HepG2 (cell line): ENCODE data around the gene TPRKB. TPM values are rescaled to one million over a fixed set of nuclear protein-coding genes. Genes with fewer than 3 reads are reported as not detected.
A peak's percentile ranks its signal among the peaks of the same experiment; 100 is the strongest.

Experiments used
- AGO1 ChIP-seq: fragments of 200-400 bp; formaldehyde crosslinking; IDR thresholded peaks from 2 replicates; pipeline ENCODE4 v1.6.1; 2017; ENCODE audit warnings: mild to moderate bottlenecking, low read depth, low read length, moderate library complexity; ENCODE audit not compliant: poor library complexity, severe bottlenecking
- AHR ChIP-seq: IDR thresholded peaks from 2 replicates; pipeline ENCODE4 v1.6.1; 2018; ENCODE audit warnings: missing genetic modification reagents, missing compliant biosample characterization
- HNRNPLL ChIP-seq: fragments of 200-400 bp; formaldehyde crosslinking; IDR thresholded peaks from 2 replicates; pipeline ENCODE4 v1.6.1; 2017; ENCODE audit warnings: mild to moderate bottlenecking, low read depth, low read length; ENCODE audit not compliant: poor library complexity, severe bottlenecking
- JUNB ChIP-seq: sonication (generic); formaldehyde crosslinking; IDR thresholded peaks from 2 replicates; pipeline ENCODE4 v1.8.0; 2022; ENCODE audit warnings: missing genetic modification reagents, mild to moderate bottlenecking, borderline replicate concordance
- KLF16 ChIP-seq, 2 experiments: sonication (generic) in 1 of 2; formaldehyde crosslinking in 1 of 2; IDR thresholded peaks; 2 replicates each; pipeline versions ENCODE4 v1.6.1 to v1.8.0; 2016 to 2023; ENCODE audit warnings: missing genetic modification reagents in 2 of 2, missing compliant biosample characterization in 1 of 2
- KLF6 ChIP-seq: IDR thresholded peaks from 2 replicates; pipeline ENCODE4 v1.8.0; 2016; ENCODE audit warnings: missing biosample characterization, missing genetic modification reagents
- NR2F6 ChIP-seq, 2 experiments: IDR thresholded peaks; 2 replicates each; pipeline ENCODE4 v1.6.1; 2016; ENCODE audit warnings: antibody characterized with exemption in 1 of 2, mild to moderate bottlenecking in 1 of 2
- SIN3B ChIP-seq: fragments of 150-350 bp; IDR thresholded peaks from 2 replicates; pipeline ENCODE4 v1.6.1; 2014; ENCODE audit warnings: low read length
- ZBTB42 ChIP-seq: sonication (generic); formaldehyde crosslinking; IDR thresholded peaks from 2 replicates; pipeline ENCODE4 v1.5.0; 2020; ENCODE audit warnings: mild to moderate bottlenecking, missing genetic modification reagents
- polyA plus RNA-seq, 8 experiments: library from polyadenylated mRNA; depleted of rRNA in 3 of 8; stranded (reverse) in 7 of 8; unstranded in 1 of 8; fragments of >200 nt; fragmentation: Illumina TruSeq in 4 of 8; extraction: Trizol in 4 of 8; gene quantifications; 2 replicates each; pipeline versions ENCODE4 v1.2.1 to v1.2.3, GENCODE V29; 2011 to 2016; ENCODE audit warnings: low read depth in 4 of 8, missing spikeins in 1 of 8, mixed read lengths in 1 of 8; ENCODE audit not compliant: insufficient read depth in 1 of 8
- total RNA-seq, 5 experiments: library from RNA; depleted of rRNA; stranded (reverse); fragments of >200 nt; fragmentation: Illumina TruSeq; extraction: Trizol; gene quantifications; 2 replicates each; pipeline ENCODE4 v1.2.3, GENCODE V29; 2016; ENCODE audit warnings: low read depth in 1 of 5
- TF ChIP-seq, protein P1 (sequence below): sonication (generic); formaldehyde crosslinking; IDR thresholded peaks from 2 replicates; pipeline ENCODE4 v1.4.0; 2020; ENCODE audit warnings: mild to moderate bottlenecking, missing genetic modification reagents
- TF ChIP-seq, protein P2 (sequence below), 2 experiments: fragments of 450-650 bp in 1 of 2; sonication (generic) in 1 of 2; formaldehyde crosslinking in 1 of 2; IDR thresholded peaks; 2 replicates each; pipeline versions ENCODE4 v1.6.1 to v1.8.0; 2016 to 2022; ENCODE audit warnings: antibody characterized with exemption in 1 of 2, mild to moderate bottlenecking in 1 of 2, missing genetic modification reagents in 1 of 2
- TF ChIP-seq, protein P3 (sequence below): sonication (generic); formaldehyde crosslinking; IDR thresholded peaks from 2 replicates; pipeline ENCODE4 v1.4.0; 2020; ENCODE audit warnings: missing genetic modification reagents

TPRKB gene
- total and polyA plus RNA-seq, 2 of the 13 experiments (the other 11 are each of a cell fraction or from before 2014, with no cell fraction given), result 32.0 to 58.0 TPM

DNA sequence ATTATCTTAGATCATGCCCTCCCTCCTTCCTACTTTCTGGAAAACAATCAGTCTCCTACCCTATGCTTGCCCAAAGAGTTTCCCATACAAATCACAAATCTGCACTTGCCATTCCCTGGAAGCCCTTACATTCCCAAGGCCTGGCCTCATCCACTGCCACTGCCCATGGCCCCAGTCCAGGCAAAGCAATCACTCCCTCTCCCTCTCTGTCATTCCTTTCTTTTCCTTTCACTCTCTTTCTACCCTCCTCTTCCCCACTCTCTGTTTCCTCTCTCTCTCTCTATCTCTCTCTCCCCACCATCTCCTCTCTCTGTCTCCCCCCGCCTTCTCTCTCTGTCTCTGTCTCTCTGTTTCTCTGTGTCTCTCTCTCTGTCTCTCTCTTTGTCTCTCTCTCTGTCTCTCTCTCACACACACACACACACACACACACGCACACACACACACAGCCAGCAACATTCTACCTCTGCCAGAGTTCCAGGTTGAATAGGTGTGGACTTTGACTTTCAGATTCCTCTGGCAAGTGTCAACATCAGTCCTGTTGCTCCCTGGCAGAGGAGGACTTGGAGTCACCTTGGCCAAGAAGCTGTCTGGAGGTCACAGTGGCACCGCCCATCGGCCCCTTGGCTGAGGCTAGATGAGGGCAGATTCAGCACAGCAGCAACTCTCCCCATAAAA lies 51.2 kb downstream of the TPRKB start (continued):
- TF ChIP-seq, protein P1, sequence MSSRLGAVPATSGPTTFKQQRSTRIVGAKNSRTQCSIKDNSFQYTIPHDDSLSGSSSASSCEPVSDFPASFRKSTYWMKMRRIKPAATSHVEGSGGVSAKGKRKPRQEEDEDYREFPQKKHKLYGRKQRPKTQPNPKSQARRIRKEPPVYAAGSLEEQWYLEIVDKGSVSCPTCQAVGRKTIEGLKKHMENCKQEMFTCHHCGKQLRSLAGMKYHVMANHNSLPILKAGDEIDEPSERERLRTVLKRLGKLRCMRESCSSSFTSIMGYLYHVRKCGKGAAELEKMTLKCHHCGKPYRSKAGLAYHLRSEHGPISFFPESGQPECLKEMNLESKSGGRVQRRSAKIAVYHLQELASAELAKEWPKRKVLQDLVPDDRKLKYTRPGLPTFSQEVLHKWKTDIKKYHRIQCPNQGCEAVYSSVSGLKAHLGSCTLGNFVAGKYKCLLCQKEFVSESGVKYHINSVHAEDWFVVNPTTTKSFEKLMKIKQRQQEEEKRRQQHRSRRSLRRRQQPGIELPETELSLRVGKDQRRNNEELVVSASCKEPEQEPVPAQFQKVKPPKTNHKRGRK, result 0 out of 2 replicates have a peak, but pooled peaks have one; percentile 70
- TF ChIP-seq ZBTB42 (no peak), HNRNPLL (no peak), KLF6 (no peak), NR2F6 (IDR thresholded peaks at IDR 0.05) (no peak), NR2F6 (CRISPR knock-in tag; IDR thresholded peaks at IDR 0.05) (peak; percentile 32; the same call in 1 of the 2 replicates), AHR (no peak), KLF16 (CRISPR knock-in tag; IDR thresholded peaks at IDR 0.05) (no peak), AGO1 (no peak), JUNB (0 out of 2 replicates have a peak, but pooled peaks have one; percentile 45), SIN3B (no peak)
- TF ChIP-seq, protein P2, sequence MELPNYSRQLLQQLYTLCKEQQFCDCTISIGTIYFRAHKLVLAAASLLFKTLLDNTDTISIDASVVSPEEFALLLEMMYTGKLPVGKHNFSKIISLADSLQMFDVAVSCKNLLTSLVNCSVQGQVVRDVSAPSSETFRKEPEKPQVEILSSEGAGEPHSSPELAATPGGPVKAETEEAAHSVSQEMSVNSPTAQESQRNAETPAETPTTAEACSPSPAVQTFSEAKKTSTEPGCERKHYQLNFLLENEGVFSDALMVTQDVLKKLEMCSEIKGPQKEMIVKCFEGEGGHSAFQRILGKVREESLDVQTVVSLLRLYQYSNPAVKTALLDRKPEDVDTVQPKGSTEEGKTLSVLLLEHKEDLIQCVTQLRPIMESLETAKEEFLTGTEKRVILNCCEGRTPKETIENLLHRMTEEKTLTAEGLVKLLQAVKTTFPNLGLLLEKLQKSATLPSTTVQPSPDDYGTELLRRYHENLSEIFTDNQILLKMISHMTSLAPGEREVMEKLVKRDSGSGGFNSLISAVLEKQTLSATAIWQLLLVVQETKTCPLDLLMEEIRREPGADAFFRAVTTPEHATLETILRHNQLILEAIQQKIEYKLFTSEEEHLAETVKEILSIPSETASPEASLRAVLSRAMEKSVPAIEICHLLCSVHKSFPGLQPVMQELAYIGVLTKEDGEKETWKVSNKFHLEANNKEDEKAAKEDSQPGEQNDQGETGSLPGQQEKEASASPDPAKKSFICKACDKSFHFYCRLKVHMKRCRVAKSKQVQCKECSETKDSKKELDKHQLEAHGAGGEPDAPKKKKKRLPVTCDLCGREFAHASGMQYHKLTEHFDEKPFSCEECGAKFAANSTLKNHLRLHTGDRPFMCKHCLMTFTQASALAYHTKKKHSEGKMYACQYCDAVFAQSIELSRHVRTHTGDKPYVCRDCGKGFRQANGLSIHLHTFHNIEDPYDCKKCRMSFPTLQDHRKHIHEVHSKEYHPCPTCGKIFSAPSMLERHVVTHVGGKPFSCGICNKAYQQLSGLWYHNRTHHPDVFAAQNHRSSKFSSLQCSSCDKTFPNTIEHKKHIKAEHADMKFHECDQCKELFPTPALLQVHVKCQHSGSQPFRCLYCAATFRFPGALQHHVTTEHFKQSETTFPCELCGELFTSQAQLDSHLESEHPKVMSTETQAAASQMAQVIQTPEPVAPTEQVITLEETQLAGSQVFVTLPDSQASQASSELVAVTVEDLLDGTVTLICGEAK (IDR thresholded peaks at IDR 0.05), result no peak
- TF ChIP-seq, protein P2 (CRISPR knock-in tag; IDR thresholded peaks at IDR 0.05), result no peak
- TF ChIP-seq, protein P3, sequence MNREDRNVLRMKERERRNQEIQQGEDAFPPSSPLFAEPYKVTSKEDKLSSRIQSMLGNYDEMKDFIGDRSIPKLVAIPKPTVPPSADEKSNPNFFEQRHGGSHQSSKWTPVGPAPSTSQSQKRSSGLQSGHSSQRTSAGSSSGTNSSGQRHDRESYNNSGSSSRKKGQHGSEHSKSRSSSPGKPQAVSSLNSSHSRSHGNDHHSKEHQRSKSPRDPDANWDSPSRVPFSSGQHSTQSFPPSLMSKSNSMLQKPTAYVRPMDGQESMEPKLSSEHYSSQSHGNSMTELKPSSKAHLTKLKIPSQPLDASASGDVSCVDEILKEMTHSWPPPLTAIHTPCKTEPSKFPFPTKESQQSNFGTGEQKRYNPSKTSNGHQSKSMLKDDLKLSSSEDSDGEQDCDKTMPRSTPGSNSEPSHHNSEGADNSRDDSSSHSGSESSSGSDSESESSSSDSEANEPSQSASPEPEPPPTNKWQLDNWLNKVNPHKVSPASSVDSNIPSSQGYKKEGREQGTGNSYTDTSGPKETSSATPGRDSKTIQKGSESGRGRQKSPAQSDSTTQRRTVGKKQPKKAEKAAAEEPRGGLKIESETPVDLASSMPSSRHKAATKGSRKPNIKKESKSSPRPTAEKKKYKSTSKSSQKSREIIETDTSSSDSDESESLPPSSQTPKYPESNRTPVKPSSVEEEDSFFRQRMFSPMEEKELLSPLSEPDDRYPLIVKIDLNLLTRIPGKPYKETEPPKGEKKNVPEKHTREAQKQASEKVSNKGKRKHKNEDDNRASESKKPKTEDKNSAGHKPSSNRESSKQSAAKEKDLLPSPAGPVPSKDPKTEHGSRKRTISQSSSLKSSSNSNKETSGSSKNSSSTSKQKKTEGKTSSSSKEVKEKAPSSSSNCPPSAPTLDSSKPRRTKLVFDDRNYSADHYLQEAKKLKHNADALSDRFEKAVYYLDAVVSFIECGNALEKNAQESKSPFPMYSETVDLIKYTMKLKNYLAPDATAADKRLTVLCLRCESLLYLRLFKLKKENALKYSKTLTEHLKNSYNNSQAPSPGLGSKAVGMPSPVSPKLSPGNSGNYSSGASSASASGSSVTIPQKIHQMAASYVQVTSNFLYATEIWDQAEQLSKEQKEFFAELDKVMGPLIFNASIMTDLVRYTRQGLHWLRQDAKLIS, result no peak
